NCI-H187 treated with DMSO at 0.1 percent for 48 hours (cell line): ENCODE measurements around the gene SLC18A2.
"Not testable (repeated sequence)": the region's sequence is repeated elsewhere in the genome, so short reads cannot be mapped to it uniquely, and the experiment has no call there.

Experiments used
- DNase-seq: peaks from one replicate; lab custom pipeline; 2025; lab: John Stamatoyannopoulos, UW

Gene SLC18A2

DNA sequence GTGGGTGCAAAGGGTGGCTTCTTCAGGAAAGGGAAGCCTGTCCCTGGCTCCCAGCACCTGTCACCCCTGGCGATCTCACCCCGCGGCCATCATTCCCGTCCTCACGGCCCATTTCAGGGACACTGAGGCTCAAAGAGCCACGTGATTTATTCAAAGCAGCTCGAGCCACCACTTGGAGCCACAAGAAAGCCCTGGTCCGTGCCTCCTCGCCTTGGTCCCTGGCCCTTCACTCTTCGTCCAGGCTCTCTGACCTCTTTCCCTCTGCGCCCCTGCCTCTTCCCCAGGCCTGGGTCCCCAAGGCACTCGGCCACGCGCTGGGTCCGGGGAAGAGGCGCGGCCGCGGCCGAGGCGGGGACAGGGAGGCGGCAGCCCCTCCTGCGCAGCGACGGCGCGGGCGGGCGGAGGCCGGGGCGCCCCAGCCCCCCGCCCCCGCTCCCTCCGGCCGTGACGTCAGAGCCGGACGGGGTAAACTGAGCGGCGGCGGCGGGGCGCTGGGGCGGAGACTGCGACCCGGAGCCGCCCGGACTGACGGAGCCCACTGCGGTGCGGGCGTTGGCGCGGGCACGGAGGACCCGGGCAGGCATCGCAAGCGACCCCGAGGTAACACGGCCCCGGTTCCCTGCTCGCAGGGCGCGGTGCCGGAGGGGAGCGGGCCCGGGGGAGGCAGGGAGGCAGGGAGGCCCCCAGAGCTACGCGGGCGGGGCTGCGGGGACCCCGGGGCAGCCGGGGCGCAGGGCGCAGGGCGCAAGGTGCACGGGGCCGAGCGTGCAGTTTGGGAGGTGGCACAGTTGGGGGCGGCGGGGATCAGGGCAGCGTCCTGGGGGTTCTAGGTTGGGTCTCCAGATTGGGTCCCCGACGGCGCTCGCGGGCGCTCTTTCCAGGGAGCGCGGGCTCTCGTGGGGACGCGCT is at the start of gene SLC18A2:
Gene SLC18A2 (plus strand): TSS at position 494 of the 909 bp plus-strand sequence. CDS start 580 bp downstream, outside the sequence.
- DNase-seq = no peak

- DNase-seq = no peak
These were observed 43.7 kb upstream of the SLC18A2 start, which contains the start of gene KCNK18 for GRCh38 chr10:117197189-117197588. Gene KCNK18 (plus strand): TSS chr10:117197489. CDS start chr10:117197489, 0 bp downstream.

DNA sequence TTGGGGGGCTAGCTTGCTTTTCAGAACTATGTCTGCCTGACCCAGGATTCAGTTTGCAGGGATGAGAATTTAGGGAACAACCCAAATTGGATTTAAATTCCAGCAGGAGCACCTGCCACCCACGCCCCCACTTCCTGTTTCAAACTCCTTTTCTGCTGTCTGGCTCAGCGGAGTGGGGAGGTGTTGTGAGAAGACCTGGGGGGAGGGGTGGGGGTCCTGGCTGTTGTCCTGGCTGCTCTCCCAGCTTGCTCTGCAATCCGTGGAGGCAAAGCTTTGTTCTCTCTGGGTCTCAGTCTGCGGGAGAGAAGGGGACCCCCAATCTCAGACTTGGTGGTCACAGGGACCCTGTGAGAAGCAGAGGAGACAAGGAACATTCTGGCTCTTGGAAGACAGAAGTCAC is 42.8 kb upstream of the SLC18A2 start:
- no peak for DNase-seq

DNA sequence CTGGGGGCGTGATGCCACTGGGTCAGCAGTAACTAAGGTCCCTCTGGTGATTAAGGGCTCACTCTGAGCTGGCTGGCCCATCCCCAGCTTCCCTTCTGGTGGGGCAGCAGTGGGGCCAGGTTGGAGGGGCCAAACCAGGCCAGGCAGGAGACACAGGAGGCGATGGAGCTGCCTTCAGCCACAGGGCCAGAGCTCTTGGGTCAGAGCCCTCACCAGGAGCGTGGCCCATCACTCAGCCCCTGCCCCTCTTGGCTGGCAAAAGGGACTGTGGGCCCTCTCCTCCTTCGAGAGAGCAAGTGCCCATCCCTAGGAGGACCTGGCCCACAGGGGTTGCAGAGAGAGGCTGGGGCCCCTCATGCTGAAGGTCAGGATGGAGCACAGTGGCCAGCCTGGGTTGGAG is 39.1 kb upstream of the SLC18A2 start:
- DNase-seq = no peak

GRCh38 chr10:117204316-117204715 is 36.6 kb upstream of the SLC18A2 start:
- DNase-seq = no peak

GRCh38 chr10:117212176-117212575 is 28.7 kb upstream of the SLC18A2 start:
- DNase-seq = no peak

GRCh38 chr10:117214401-117214800 is 26.5 kb upstream of the SLC18A2 start:
- no peak for DNase-seq

- no peak for DNase-seq
These were observed 25.8 kb upstream of the SLC18A2 start for GRCh38 chr10:117215079-117215478.

DNA sequence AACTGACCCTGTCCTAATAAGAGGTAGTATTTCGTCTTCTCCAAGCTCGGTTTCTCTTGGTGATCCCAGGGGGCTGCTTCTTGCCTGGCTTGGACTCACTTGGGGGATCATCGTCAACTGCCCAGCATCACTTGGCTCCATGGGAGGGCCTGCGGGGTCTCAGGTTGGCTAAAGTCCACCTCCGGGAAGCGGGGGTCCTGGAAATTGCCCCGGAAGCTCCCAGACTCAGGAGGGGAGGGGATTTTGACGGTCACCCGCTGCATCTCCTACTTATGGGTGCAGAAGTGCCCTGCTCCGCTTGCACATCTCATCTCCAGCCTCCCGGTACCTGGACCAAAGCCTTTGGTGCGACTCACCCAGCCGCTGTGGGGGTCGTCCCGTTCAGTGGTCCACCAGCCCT is 24.9 kb upstream of the SLC18A2 start:
- DNase-seq = no peak

GRCh38 chr10:117216611-117217195 is 24.2 kb upstream of the SLC18A2 start:
- DNase-seq = no peak

DNA sequence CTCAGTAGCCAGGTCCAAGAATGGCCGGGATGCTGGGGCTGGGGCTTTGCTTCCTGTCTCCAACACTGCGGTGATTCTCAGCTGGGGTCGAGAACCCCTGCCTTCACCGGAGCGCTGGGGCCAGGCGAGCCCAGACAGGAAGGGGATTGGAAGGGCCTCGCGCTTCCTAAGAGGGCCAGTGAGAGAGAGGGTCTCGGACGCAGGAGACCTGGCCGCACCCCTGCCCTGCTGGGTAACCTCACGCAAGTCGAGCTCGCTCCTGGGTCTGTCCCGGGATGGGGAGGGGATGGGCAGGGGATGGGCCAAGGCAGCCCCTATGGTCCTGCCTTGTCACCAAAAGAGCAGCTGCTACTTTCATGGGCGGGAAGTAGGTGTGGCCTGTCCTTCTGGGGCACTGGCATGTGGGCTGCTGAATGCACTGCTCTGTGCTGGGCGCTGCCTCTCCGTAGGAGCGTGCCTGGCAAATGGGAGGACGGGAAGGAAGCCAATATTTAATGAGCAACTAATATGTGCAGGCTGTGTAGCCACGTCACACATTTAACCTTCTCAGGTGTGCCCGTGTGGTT is 23.6 kb upstream of the SLC18A2 start:
- DNase-seq = no peak

DNA sequence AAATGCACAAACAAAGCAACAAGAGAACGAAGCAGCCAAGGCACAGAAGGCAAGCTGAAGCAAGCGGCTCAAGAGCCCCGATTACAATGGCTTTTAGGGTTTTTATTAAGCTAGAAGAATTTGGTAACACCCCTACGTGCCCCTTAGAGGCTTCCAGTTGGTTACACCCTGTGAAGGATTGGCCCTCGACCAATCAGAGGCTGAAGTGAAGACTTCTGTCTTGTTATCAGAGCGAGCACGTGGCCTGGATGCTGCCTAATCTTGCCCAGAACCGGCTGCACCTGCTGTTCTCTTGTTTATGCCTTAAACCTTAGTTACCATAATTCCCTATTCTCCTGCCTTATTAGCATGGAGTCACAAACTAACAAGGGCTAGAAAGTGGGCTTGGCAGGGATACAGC is 22.3 kb upstream of the SLC18A2 start:
- no peak for DNase-seq

DNA sequence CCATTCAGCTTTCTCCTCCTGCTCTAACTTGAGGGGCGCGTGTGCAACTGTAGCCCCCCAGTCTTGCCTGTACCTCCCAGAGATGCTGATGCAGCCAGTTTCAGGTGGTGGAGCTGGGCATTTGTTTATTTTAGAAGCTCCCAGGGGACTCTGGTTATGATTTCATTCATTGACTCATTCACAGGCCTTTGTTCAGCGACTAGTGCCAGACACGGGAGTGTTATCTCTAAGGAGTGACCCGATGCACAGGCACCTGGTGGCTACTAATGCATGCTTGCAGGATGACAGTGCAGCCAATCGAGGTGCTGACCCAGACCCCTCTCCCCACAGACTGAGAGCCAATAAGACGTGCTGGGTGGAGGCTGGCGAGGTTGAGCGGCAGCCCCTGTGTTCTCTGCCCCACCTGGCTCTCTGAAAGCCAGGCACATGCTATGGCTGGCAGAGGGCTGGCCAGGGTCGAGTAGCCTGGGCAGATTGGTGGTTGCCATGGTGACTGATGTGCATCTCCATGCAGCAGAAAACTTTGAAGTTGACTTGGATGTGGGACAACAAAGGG is 19.7 kb upstream of the SLC18A2 start:
- DNase-seq = no peak

DNA sequence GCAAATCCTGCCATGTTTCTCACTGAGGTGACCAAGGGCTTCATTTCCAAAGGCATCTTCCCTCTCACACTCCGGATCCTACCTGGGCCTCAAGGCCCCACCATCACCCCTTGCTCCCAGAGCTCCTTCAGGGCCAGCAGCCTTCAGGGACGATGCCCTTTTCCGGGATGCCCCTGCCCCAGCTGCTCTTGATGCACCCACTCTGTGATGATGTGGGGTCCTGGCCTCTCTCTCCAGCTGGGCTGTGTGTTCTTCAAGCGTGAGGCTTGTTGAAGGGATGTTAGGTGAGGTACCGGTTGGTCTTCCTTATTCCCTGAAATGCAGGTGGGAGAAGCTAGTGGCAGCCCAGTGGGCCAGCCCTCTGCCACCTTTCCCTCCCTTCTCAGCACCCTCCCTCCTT is 18.4 kb upstream of the SLC18A2 start:
- DNase-seq = no peak

DNA sequence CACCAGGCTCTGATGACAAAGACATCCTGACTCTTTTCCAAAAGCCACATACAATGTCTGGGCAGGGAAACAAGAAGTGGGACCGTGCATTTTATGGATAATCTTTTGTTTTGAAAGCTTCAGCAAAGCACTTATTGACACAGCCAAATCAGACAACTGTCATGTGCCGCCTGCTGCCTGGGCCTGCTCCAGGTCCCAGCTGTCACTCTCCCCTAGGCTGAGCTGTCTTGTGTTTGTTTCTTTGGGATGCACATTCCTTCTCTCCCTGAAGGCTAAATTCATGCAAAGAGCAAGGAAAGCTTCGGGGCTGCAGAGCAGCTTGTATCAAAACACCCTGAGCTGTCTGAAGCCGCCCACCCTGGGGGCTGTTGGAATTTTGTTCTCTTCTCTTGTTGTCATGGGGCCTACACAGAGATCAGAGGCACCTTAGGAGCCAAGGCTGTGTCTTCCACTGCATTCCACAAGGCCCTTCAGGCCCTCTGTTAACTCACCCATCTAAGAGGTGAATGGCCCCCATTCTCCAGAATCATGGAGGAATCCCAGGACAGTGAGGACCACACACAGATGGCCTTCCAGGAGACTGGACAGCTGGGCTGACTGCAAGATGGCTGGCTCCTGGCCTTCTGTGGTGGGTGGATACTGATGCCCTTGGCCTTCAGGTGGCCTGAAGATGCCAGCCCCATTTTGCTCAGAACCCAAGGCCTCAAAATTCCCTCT is 17.8 kb upstream of the SLC18A2 start:
- DNase-seq = no peak

DNA sequence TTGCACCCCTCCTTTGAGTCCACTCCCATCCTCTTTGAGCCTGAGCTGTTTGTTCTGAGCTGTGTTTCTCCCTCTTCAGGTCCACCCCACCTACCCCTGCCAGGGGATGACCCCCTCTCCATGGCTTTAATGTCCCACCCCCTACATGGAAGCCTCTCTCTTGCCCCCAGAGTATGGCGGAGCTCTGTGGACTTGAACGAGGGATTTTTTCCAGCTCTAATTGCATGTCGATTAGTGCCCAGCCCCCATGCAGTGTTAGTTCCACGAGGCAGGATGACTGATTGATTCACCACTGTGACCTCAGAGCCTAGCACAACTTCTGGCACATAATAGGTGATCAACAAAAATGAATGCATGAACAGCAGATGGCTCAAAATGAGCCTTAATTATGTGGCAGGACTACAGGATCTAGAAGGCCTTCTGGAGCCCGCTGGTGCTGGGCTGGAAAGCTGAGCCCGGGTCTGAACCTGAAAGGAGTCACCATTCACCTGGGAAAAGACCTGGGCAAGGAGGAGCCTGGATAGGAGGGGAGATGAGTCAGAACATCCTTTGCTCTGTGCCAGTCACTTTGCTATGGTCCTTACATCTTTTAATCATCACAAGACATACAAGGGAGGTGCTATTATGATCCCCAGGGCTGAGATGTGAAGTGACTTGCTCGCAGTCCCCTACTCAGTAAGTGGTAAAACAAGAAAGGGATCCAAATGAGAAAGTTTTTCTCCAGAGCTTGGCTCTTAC is 17.1 kb upstream of the SLC18A2 start:
- no peak for DNase-seq

- DNase-seq = no peak
These were observed 16.0 kb upstream of the SLC18A2 start for GRCh38 chr10:117224881-117225280.

DNA sequence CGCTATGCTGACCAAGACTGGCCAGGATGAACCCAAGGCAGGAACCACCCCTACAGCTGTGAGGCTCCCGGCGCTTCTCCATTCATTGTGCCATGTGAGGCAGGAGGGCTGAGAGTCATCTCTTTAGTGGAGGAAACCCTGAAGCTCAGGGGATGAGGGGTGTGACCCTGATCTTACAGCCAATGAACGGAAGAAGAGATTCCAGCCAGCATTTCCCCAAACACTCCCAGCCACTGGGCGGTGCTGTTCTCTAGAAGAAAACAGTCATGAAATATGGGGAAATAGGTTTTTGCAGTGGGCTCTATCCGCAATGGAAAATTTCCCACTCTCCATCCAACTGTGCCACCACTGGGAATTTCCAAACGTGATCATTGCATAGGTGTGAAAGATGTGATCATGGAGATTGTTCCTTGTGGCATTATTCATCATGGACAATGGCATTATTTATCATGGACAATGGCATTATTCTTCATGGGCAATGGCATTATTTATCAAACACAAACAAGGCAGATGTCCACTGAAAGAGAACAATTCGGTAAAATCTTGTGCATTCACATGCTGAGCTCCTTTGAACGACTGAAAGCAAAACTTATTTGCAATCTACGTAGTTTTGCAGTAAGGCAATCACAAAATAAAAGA is 14.0 kb upstream of the SLC18A2 start:
- DNase-seq = no peak

DNA sequence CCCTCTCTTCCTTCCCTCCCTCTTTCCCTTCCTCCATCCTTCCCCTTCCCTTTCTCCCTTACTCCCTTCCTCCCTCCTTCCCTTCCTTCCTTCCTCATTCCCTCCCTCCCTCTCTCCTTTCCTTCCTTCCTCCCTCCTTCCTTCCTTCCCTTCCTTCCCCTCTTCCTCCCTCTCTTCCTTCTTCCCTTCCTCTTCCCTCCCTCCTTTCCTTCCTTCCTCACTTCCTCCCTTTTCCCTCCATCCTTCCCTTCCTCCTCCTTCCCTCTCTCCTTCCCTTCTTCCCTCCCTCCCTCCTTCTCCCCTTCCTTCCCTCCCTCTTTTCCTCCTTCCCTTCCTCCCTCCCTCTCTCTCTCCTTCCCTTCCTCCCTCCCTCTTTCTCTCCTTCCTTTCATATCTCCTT is 12.7 kb upstream of the SLC18A2 start:
- no peak for DNase-seq

DNA sequence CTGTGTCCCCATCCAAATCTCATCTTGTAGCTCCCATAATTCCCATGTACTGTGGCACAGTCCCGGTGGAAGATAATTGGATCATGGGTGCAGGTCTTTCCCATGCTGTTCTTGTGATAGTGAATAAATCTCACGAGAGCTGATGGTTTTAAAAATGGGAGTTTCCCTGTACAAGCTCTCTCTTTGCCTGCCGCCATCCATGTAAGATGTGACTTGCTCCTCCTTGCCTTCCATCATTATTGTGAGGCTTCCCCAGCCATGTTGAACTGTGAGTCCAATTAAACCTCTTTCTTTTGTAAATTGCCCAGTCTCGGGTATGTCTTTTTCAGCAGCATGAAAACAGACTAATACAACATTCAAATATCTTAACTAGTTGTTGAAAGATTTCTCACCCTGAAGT is 10.8 kb upstream of the SLC18A2 start:
- not testable (repeated sequence) for DNase-seq
